ENCODE results near the gene TDRD12. TPM values are rescaled to one million over a fixed set of nuclear protein-coding genes. Genes with fewer than 3 reads are reported as not detected.

The TDRD12 gene
- total RNA-seq, 4 donors from 2014 or later, result 0.48 TPM; not detected in 3

DNA sequence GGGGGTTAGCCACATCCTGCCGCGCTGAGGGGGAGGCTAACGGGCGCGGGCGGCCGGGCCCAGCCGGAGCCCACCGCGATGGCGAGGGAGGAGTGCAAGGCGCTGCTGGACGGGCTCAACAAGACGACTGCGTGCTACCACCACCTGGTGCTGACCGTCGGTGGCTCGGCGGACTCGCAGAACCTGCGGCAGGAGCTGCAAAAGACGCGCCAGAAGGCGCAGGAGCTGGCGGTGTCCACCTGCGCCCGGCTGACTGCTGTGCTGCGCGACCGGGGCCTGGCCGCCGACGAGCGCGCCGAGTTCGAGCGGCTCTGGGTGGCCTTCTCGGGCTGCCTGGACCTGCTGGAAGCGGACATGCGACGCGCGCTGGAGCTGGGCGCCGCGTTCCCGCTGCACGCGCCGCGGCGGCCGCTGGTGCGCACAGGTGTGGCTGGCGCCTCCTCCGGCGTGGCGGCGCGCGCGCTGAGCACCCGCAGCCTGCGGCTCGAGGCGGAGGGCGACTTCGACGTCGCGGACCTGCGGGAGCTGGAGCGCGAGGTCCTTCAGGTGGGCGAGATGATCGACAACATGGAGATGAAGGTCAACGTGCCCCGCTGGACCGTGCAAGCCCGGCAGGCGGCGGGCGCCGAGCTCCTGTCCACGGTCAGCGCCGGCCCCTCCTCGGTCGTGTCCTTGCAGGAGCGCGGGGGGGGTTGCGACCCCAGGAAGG, 43.2 kb upstream of the TDRD12 start:
- peak overlapping the region in 1 of 4 donors; percentile 85 for H3K27ac ChIP-seq
- H3K36me3 ChIP-seq, result no peaks in the 10 kb centered on the region
- peaks cover 9 to 28% (median 22%) of the 10 kb centered on the region in 4 donors for H3K4me1 ChIP-seq
- peak overlapping the region; percentile 53 to 85 (median 73) for H3K4me3 ChIP-seq
- WGBS, 2 donors (ENCODE audit: low coverage in 1 of 2), result 3% methylated on average over 46 of the region's 93 CpGs; no CpG with 5 or more reads in 1 of the 2 donors
- DNase-seq, result no peak
- TF ChIP-seq EP300 (IDR thresholded peaks at IDR 0.05; ENCODE audit: low read depth), result no peak
- TF ChIP-seq POLR2A (IDR thresholded peaks at IDR 0.05), result no peak
- TF ChIP-seq, protein P1, sequence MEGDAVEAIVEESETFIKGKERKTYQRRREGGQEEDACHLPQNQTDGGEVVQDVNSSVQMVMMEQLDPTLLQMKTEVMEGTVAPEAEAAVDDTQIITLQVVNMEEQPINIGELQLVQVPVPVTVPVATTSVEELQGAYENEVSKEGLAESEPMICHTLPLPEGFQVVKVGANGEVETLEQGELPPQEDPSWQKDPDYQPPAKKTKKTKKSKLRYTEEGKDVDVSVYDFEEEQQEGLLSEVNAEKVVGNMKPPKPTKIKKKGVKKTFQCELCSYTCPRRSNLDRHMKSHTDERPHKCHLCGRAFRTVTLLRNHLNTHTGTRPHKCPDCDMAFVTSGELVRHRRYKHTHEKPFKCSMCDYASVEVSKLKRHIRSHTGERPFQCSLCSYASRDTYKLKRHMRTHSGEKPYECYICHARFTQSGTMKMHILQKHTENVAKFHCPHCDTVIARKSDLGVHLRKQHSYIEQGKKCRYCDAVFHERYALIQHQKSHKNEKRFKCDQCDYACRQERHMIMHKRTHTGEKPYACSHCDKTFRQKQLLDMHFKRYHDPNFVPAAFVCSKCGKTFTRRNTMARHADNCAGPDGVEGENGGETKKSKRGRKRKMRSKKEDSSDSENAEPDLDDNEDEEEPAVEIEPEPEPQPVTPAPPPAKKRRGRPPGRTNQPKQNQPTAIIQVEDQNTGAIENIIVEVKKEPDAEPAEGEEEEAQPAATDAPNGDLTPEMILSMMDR (IDR thresholded peaks at IDR 0.05), result no peak
- no peak for TF ChIP-seq POLR2AphosphoS5 (IDR thresholded peaks at IDR 0.05)
- in situ Hi-C loops (cut with MboI; ENCODE audit: low pct_ligation_motif_present in 1 of 4, low pct_unique_long_range_greater_than_20kb in 1 of 4, low sequenced_read_pairs in 3 of 4) (no loop called here), intact Hi-C loops (cut with DNase I; ENCODE audit: low total_unique reads) (no loop called here)
- H3K9me3 ChIP-seq, result no peaks in the 10 kb centered on the region
- H3K27me3 ChIP-seq, result peaks cover 31% of the 10 kb centered on the region

DNA sequence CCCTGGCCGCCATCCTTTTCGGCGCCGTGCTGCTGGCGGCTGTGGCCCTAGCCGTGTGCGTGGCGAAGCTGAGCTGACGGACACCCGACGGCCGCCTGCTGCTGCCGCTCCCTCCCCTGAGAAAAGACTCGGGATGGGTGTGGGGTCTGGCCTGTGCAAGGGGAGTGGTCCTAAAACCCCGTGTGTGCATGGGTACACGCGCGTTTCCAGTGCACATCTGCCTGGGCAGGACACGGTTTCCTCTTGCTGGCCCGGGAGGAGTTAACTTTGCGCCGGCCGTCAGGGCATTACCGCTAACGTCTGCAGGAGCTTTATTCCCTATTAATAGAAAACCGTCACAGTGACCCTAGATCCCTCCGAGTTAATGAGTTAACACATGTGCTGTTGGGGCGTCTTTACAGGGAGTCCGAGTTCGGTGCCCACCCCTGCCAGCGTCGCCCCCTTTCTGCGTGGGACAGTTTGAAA, 42.6 kb upstream of the TDRD12 start:
- in situ Hi-C loops (cut with MboI; ENCODE audit: low pct_ligation_motif_present in 1 of 4, low pct_unique_long_range_greater_than_20kb in 1 of 4, low sequenced_read_pairs in 3 of 4) (no loop called here), intact Hi-C loops (cut with DNase I; ENCODE audit: low total_unique reads) (no loop called here)
- DNase-seq, result no peak
- Histone ChIP-seq H3K27me3 (peaks cover 31% of the 10 kb centered on the region), H3K4me3 (peak overlapping the region in 2 of 4 donors; percentile 82 to 85), H3K9me3 (no peaks in the 10 kb centered on the region), H3K27ac (peak overlapping the region in 1 of 4 donors; percentile 0), H3K36me3 (no peaks in the 10 kb centered on the region), H3K4me1 (peaks cover 9 to 28% (median 22%) of the 10 kb centered on the region in 4 donors)
- 18 to 31% methylated on average over 4 to 32 of the region's 33 CpGs for WGBS, 2 donors (ENCODE audit: low coverage in 1 of 2)
- TF ChIP-seq, protein P1 (IDR thresholded peaks at IDR 0.05), result no peak
- TF ChIP-seq EP300 (IDR thresholded peaks at IDR 0.05; ENCODE audit: low read depth) (no peak), POLR2A (IDR thresholded peaks at IDR 0.05) (no peak), POLR2AphosphoS5 (IDR thresholded peaks at IDR 0.05) (no peak)

GRCh38 chr19:32677657-32678056, 41.9 kb upstream of the TDRD12 start:
- no peak for TF ChIP-seq POLR2A (IDR thresholded peaks at IDR 0.05)
- TF ChIP-seq EP300 (IDR thresholded peaks at IDR 0.05; ENCODE audit: low read depth), result no peak
- TF ChIP-seq, protein P1 (IDR thresholded peaks at IDR 0.05), result no peak
- TF ChIP-seq POLR2AphosphoS5 (IDR thresholded peaks at IDR 0.05), result no peak
- intact Hi-C loops (cut with DNase I; ENCODE audit: low total_unique reads) (no loop called here), in situ Hi-C loops (cut with MboI; ENCODE audit: low pct_ligation_motif_present in 1 of 4, low pct_unique_long_range_greater_than_20kb in 1 of 4, low sequenced_read_pairs in 3 of 4) (no loop called here)
- Histone ChIP-seq H3K27ac (no peak overlapping the region), H3K9me3 (no peaks in the 10 kb centered on the region), H3K4me3 (no peak overlapping the region), H3K36me3 (no peaks in the 10 kb centered on the region), H3K27me3 (peaks cover 31% of the 10 kb centered on the region), H3K4me1 (peaks cover 9 to 28% (median 22%) of the 10 kb centered on the region in 4 donors)
- DNase-seq, result no peak
- 77% methylated on average over 9 of the region's 9 CpGs; no CpG with 5 or more reads in 1 of the 2 donors for WGBS, 2 donors (ENCODE audit: low coverage in 1 of 2)

GRCh38 chr19:32680986-32681385, 38.6 kb upstream of the TDRD12 start:
- peaks cover 2 to 9% (median 6%) of the 10 kb centered on the region in 4 donors for H3K4me1 ChIP-seq
- 57 to 76% methylated on average over 1 to 2 of the region's 2 CpGs for WGBS, 2 donors (ENCODE audit: low coverage in 1 of 2)
- no peak overlapping the region for H3K4me3 ChIP-seq
- DNase-seq, result no peak
- in situ Hi-C loops (cut with MboI; ENCODE audit: low pct_ligation_motif_present in 1 of 4, low pct_unique_long_range_greater_than_20kb in 1 of 4, low sequenced_read_pairs in 3 of 4) (loop anchor here in 1 of 4 donors (10.0 kb wide), 1 partner anchor 284 kb away; no protein-coding TSS in a partner anchor), intact Hi-C loops (cut with DNase I; ENCODE audit: low total_unique reads) (no loop called here)
- H3K27ac ChIP-seq, result no peak overlapping the region
- H3K27me3 ChIP-seq, result peaks cover 29% of the 10 kb centered on the region
- H3K9me3 ChIP-seq, result no peaks in the 10 kb centered on the region
- no peaks in the 10 kb centered on the region for H3K36me3 ChIP-seq
- no peak for TF ChIP-seq POLR2A (IDR thresholded peaks at IDR 0.05)
- TF ChIP-seq POLR2AphosphoS5 (IDR thresholded peaks at IDR 0.05), result no peak
- no peak for TF ChIP-seq EP300 (IDR thresholded peaks at IDR 0.05; ENCODE audit: low read depth)
- TF ChIP-seq, protein P1 (IDR thresholded peaks at IDR 0.05), result no peak
